Measurements from ENCODE around the gene CORO1C. TPM values are rescaled to one million over a fixed set of nuclear protein-coding genes. Genes with fewer than 3 reads are reported as not detected.
"Not testable (repeated sequence)": the region's sequence is repeated elsewhere in the genome, so short reads cannot be mapped to it uniquely, and the experiment has no call there.

Gene CORO1C
- total RNA-seq, 3 donors from 2014 or later (not counting 1 experiment from before 2014, with no cell fraction given), result 28.9 to 43.5 (median 36.0) TPM

DNA sequence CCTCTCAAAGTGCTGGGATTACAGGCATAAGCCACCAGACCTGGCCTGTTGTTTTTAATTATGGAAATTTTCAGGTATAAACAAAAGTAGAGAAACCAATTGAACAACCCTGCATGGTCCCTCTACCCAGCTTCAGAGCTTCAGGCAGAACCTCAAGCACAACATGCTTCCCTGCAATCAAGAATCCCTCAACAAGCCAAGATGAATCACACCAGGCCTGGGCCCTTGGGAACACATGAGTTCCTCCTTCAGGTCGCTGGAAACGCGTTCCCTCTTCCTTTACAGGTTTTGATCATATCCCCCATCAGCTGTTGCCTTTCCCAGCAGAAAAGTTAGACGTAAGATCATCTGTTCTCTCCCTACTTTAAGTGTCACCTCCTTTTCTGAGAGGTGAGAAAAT is 20.5 kb upstream of the CORO1C start:
- H3K27ac Mint-ChIP-seq, result no peak overlapping the region
- no peaks in the 10 kb centered on the region for H3K9me3 ChIP-seq (ENCODE audit: control insufficient read depth, insufficient read depth, low read length)
- no peak overlapping the region for H3K27ac ChIP-seq (ENCODE audit: low read length)
- no peaks in the 10 kb centered on the region for H3K27me3 ChIP-seq (ENCODE audit: control insufficient read depth, insufficient read depth, low read length)
- no peak for ATAC-seq
- no peaks in the 10 kb centered on the region for H3K36me3 Mint-ChIP-seq
- WGBS (ENCODE audit: insufficient coverage), result 86% methylated on average over 3 of the region's 4 CpGs
- H3K4me3 Mint-ChIP-seq, result no peak overlapping the region
- intact Hi-C loops (cut with micrococcal nuclease), result no loop called here
- H3K4me3 ChIP-seq (ENCODE audit: low read length), result no peak overlapping the region
- no peak for TF ChIP-seq CTCF (IDR thresholded peaks at IDR 0.05)
- H3K4me1 ChIP-seq (ENCODE audit: control insufficient read depth, insufficient read depth, low read length), result no peaks in the 10 kb centered on the region
- H3K4me1 Mint-ChIP-seq, result no peaks in the 10 kb centered on the region
- no peak for DNase-seq
- H3K36me3 ChIP-seq (ENCODE audit: control insufficient read depth, insufficient read depth, low read length), result no peaks in the 10 kb centered on the region
- H3K9me3 Mint-ChIP-seq, result no peaks in the 10 kb centered on the region
- H3K27me3 Mint-ChIP-seq (ENCODE audit: low read depth in 2 of 2), result peaks cover 0 to 4% of the 10 kb centered on the region in 2 donors

GRCh38 chr12:108751003-108751402 is 19.7 kb upstream of the CORO1C start:
- H3K27ac ChIP-seq (ENCODE audit: low read length); H3K36me3 ChIP-seq (ENCODE audit: control insufficient read depth, insufficient read depth, low read length); H3K4me3 ChIP-seq (ENCODE audit: low read length); H3K4me1 ChIP-seq (ENCODE audit: control insufficient read depth, insufficient read depth, low read length); H3K4me3 Mint-ChIP-seq; H3K36me3 Mint-ChIP-seq; H3K9me3 ChIP-seq (ENCODE audit: control insufficient read depth, insufficient read depth, low read length); DNase-seq; H3K27ac Mint-ChIP-seq; H3K9me3 Mint-ChIP-seq; H3K4me1 Mint-ChIP-seq; H3K27me3 ChIP-seq (ENCODE audit: control insufficient read depth, insufficient read depth, low read length); H3K27me3 Mint-ChIP-seq (ENCODE audit: low read depth in 2 of 2); intact Hi-C loops (cut with micrococcal nuclease); ATAC-seq: not testable (repeated sequence)
- WGBS (ENCODE audit: insufficient coverage), result 87% methylated on average over 4 of the region's 4 CpGs

DNA sequence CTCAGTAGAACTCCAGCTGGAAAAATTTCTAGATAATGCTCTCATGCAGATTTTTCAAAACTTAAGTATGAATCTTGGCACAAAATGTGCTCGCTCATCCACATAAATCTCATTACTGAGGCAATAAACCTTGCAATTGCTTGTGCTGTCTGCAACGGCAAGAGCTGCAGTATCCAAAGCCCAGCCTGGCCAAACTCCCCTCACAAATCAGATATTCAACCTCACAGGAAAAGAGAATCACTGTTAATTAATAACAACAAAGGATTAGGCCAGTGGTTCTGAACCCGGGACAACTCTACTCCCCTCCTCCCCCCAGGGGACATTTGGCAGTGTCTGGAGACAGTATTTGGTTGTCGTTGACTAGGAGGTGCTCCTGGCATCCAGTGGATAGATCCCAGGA is 19.2 kb upstream of the CORO1C start:
- H3K4me3 Mint-ChIP-seq, result no peak overlapping the region
- no peak for DNase-seq
- TF ChIP-seq CTCF (IDR thresholded peaks at IDR 0.05), result no peak
- H3K27ac ChIP-seq (ENCODE audit: low read length), result no peak overlapping the region
- peaks cover 0 to 4% of the 10 kb centered on the region in 2 donors for H3K27me3 Mint-ChIP-seq (ENCODE audit: low read depth in 2 of 2)
- no peak overlapping the region for H3K4me3 ChIP-seq (ENCODE audit: low read length)
- no peak for ATAC-seq
- no peaks in the 10 kb centered on the region for H3K27me3 ChIP-seq (ENCODE audit: control insufficient read depth, insufficient read depth, low read length)
- H3K36me3 Mint-ChIP-seq, result no peaks in the 10 kb centered on the region
- no peaks in the 10 kb centered on the region for H3K4me1 ChIP-seq (ENCODE audit: control insufficient read depth, insufficient read depth, low read length)
- no peaks in the 10 kb centered on the region for H3K36me3 ChIP-seq (ENCODE audit: control insufficient read depth, insufficient read depth, low read length)
- no peak overlapping the region for H3K27ac Mint-ChIP-seq
- 88% methylated on average over 4 of the region's 4 CpGs for WGBS (ENCODE audit: insufficient coverage)
- H3K4me1 Mint-ChIP-seq, result no peaks in the 10 kb centered on the region
- no peaks in the 10 kb centered on the region for H3K9me3 ChIP-seq (ENCODE audit: control insufficient read depth, insufficient read depth, low read length)
- intact Hi-C loops (cut with micrococcal nuclease), result no loop called here
- no peaks in the 10 kb centered on the region for H3K9me3 Mint-ChIP-seq

- WGBS (ENCODE audit: insufficient coverage), result 100% methylated on average over 1 of the region's 3 CpGs
- no peaks in the 10 kb centered on the region for H3K9me3 ChIP-seq (ENCODE audit: control insufficient read depth, insufficient read depth, low read length)
- ATAC-seq (no peak), DNase-seq (no peak)
- H3K4me1 Mint-ChIP-seq, result no peaks in the 10 kb centered on the region
- H3K27me3 Mint-ChIP-seq (ENCODE audit: low read depth in 2 of 2), result peaks cover 4 to 9% of the 10 kb centered on the region in 2 donors
- H3K4me1 ChIP-seq (ENCODE audit: control insufficient read depth, insufficient read depth, low read length), result no peaks in the 10 kb centered on the region
- H3K9me3 Mint-ChIP-seq, result no peaks in the 10 kb centered on the region
- no peaks in the 10 kb centered on the region for H3K27me3 ChIP-seq (ENCODE audit: control insufficient read depth, insufficient read depth, low read length)
- H3K4me3 Mint-ChIP-seq, result no peak overlapping the region
- intact Hi-C loops (cut with micrococcal nuclease), result no loop called here
- H3K27ac Mint-ChIP-seq, result no peak overlapping the region
- H3K27ac ChIP-seq (ENCODE audit: low read length), result no peak overlapping the region
- no peak overlapping the region for H3K4me3 ChIP-seq (ENCODE audit: low read length)
- no peaks in the 10 kb centered on the region for H3K36me3 ChIP-seq (ENCODE audit: control insufficient read depth, insufficient read depth, low read length)
- H3K36me3 Mint-ChIP-seq, result no peaks in the 10 kb centered on the region
- no peak for TF ChIP-seq CTCF (IDR thresholded peaks at IDR 0.05)
Measured at GRCh38 chr12:108747563-108747962, 16.2 kb upstream of the CORO1C start.

Measured in natural killer cell (primary cell).